Measurements from ENCODE around the gene PRKAR1B. TPM values are rescaled to one million over a fixed set of nuclear protein-coding genes. Genes with fewer than 3 reads are reported as not detected.

The PRKAR1B gene
- total and polyA plus RNA-seq, 8 donors: 4.5 to 45.8 (median 11.1) TPM

- intact Hi-C loops (cut with DNase I; ENCODE audit: low total_unique reads): no loop called here
- Histone ChIP-seq H3K4me3 (no peak overlapping the region), H3K36me3 (no peaks in the 10 kb centered on the region), H3K27me3 (no peaks in the 10 kb centered on the region), H3K4me1 (peaks cover 0 to 23% (median 10%) of the 10 kb centered on the region in 4 donors), H3K27ac (no peak overlapping the region), H3K9me3 (no peaks in the 10 kb centered on the region)
- TF ChIP-seq POLR2A (IDR thresholded peaks at IDR 0.05) (no peak), CTCF (IDR thresholded peaks at IDR 0.05) (no peak), POLR2AphosphoS5 (IDR thresholded peaks at IDR 0.05) (no peak), EP300 (IDR thresholded peaks at IDR 0.05) (no peak)
- DNase-seq: no peak
- WGBS, 5 donors: 89 to 94% (median 93%) methylated on average over 26 to 40 of the region's 40 CpGs
Measured at GRCh38 chr7:569996-570800, 156.9 kb downstream of the PRKAR1B start.

GRCh38 chr7:569071-569855 is 157.8 kb downstream of the PRKAR1B start:
- no peak for DNase-seq
- no peaks in the 10 kb centered on the region for H3K36me3 ChIP-seq
- H3K27me3 ChIP-seq: no peaks in the 10 kb centered on the region
- H3K4me1 ChIP-seq: peaks cover 0 to 17% (median 6%) of the 10 kb centered on the region in 4 donors
- WGBS, 5 donors: 88 to 92% (median 91%) methylated on average over 21 to 30 of the region's 30 CpGs
- no peak overlapping the region for H3K4me3 ChIP-seq
- TF ChIP-seq POLR2AphosphoS5 (IDR thresholded peaks at IDR 0.05): no peak
- TF ChIP-seq CTCF (IDR thresholded peaks at IDR 0.05): no peak
- TF ChIP-seq EP300 (IDR thresholded peaks at IDR 0.05): no peak
- no peak for TF ChIP-seq POLR2A (IDR thresholded peaks at IDR 0.05)
- no peak overlapping the region for H3K27ac ChIP-seq
- intact Hi-C loops (cut with DNase I; ENCODE audit: low total_unique reads): no loop called here
- no peaks in the 10 kb centered on the region for H3K9me3 ChIP-seq

GRCh38 chr7:568031-568951 is 158.8 kb downstream of the PRKAR1B start:
- Histone ChIP-seq H3K27ac (peak overlapping the region in 1 of 5 donors; percentile 14), H3K36me3 (no peaks in the 10 kb centered on the region), H3K4me3 (no peak overlapping the region), H3K9me3 (no peaks in the 10 kb centered on the region), H3K4me1 (peaks cover 0 to 14% (median 4%) of the 10 kb centered on the region in 4 donors), H3K27me3 (no peaks in the 10 kb centered on the region)
- TF ChIP-seq EP300 (IDR thresholded peaks at IDR 0.05) (no peak), POLR2A (IDR thresholded peaks at IDR 0.05) (no peak), POLR2AphosphoS5 (IDR thresholded peaks at IDR 0.05) (no peak), CTCF (IDR thresholded peaks at IDR 0.05) (no peak)
- intact Hi-C loops (cut with DNase I; ENCODE audit: low total_unique reads): no loop called here
- 70 to 78% (median 76%) methylated on average over 27 to 33 of the region's 33 CpGs for WGBS, 5 donors
- DNase-seq: peak in 1 of 2 donors; percentile 75

All from stomach (tissue), 9 donors.